ENCODE data around the gene VSTM2B.
"Not testable (repeated sequence)": the region's sequence is repeated elsewhere in the genome, so short reads cannot be mapped to it uniquely, and the experiment has no call there.

The VSTM2B gene

GRCh38 chr19:29532097-29532496 is 6.3 kb downstream of the VSTM2B start:
- no peak for DNase-seq

- no peak for DNase-seq
Observed at GRCh38 chr19:29532956-29533355, 7.2 kb downstream of the VSTM2B start.

- DNase-seq: no peak
Observed at GRCh38 chr19:29533578-29534544, 8.1 kb downstream of the VSTM2B start.

- DNase-seq: no peak
Observed at GRCh38 chr19:29535214-29535831, 9.5 kb downstream of the VSTM2B start.

GRCh38 chr19:29535984-29536508 is 10.3 kb downstream of the VSTM2B start:
- DNase-seq: no peak

DNA sequence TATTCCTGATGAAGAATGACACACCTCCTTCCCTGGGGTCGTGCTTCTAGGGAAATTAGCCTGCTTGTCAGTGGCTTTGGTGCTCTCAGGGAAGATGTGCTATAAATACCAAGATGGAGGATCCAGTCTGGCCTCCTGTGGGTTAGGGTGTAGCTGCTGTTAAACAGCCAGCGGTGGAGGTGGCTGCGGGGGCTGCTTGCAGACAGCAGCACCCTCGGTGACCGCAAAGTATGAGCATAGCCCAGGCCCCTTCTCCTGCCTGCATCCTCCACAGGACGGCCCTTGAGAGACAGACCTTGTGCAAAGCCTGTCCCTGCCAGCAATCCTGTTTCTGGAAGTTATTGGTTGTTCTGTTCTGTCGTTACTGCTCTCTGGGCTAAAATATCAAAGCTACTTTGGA is 11.4 kb downstream of the VSTM2B start:
- no peak for DNase-seq

GRCh38 chr19:29537601-29538000 is 11.8 kb downstream of the VSTM2B start:
- no peak for DNase-seq

- no peak for DNase-seq
Observed at GRCh38 chr19:29538146-29538545, 12.4 kb downstream of the VSTM2B start.

- DNase-seq: no peak
Observed at GRCh38 chr19:29538651-29539050, 12.9 kb downstream of the VSTM2B start.

DNA sequence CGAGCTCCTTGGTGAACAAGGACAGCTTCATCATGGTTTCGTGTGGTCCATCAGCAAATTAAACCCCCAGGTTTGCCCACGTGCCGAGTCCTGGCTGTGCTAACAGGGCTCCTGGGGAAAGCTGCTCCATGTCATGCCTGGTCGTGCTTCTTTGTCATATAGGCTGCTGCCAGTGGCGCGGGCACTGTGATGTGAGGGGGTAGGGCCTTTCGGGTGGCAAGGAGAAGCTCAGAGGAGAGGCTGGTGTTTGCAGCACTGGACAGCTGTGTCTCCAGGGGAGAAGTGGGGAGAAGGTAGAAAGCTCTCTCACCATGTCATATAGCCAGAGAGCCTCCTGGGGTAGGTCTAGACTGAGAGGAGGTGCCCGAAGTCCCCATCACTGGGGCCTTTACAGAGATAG is 13.3 kb downstream of the VSTM2B start:
- DNase-seq: no peak

DNA sequence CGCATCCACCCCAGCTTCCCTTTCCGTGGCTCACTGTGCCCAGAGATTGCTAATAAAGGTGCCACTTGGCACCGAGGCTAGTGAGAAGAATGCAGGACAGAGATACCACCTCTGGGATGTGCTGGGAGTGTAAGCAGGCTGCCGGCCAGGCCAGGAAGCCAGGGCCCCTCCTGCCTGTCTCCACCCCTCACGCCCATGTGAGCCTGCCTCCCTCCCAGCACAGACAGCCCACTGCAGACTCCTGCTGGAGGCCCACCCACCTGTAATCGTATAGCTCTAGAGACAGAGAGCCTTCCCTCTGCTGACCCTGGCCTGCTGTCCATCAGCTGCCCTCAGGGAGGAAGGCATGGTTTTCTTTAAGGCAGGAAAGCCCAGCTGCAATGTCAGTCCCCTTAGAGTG is 13.9 kb downstream of the VSTM2B start:
- no peak for DNase-seq

DNA sequence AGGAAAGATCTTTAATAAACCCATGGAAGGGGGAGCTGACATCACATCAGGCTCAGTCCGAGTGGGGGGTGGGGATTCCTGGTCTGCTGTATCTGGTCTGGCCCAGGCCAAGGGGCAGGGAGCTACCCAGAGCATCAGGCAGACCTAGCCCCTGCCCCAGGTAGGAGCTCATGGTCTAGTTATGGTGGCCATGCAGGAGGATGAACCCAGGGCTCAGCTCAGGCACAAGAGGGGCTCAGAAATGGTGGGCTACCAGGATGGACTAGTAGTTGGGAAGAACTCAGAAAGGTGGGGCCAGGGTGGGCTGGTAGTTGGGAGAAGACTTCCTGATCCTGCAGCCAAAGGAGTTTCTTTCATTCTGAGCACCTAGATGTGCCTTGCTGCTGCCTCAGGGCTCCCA is 14.3 kb downstream of the VSTM2B start:
- no peak for DNase-seq

DNA sequence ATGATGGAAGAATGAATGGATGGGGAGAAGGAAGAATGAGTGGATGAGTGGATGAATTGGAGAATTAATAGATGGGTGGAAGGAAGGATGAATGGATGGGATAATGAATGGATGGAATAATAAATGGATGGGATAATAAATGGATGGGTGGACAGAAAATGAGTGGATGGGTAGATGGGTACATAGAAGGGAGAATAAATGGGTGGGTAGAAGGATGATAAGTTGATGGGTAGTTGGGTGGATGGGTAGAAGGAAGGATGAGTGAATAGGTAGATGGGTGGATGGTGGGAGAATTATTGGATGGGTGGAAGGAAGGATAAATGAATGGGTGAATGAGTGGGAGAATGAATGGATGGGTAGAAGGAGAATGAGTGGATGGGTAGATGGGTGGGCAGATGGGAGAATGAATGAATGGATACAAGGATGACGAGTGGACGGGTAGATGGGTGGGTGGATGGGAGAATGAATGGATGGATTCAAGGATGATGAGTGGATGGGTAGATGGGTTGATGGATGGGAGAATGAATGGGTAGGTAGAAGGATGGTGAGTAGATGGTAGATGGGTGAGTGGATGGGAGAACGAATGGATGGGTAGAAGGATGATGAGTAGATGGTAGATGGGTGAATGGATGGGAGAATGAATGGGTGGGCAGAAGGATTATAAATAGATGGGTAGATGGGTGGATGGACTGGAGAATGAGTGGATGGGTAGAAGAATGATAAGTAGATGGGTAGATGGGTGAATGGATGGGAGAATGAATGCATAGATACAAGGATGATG is 15.9 kb downstream of the VSTM2B start:
- DNase-seq: no peak

DNA sequence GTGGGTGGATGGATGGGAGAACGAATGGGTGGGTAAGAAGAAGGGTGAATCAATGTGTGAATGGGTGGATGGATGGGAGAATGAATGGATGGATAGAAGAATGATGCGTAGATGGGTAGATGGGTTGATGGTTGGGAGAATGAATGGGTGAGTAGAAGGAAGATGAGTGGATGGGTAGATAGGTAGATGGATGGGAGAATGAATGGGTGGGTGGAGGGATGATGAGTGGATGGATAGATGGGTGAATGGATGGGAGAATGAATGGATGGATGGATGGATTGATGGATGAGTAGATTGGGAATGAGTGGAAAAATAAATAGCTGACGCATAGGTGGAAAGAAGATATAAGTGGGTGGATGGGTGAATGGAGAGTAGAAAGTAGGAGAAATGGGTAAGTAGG is 16.5 kb downstream of the VSTM2B start:
- DNase-seq: no peak

GRCh38 chr19:29542776-29543175 is 17.0 kb downstream of the VSTM2B start:
- no peak for DNase-seq

DNA sequence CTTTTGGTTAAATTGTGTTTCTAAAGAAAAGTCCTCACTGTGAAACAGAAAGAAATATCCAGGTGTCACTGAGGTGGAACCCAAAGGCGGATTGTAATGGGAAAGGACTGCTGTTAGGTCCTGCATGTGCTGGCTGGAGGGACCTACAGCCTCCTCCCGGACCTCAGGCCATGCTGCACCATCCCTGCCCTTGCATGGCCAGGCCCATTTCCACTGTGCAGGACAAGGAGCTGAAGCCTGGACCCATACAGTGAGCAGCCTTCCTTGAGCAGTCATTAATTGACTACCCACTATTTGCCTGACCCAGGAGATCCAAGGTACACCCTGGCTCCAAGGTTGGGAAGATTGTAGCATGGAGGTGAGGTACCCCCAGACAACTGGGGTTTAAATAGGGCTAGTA is 17.6 kb downstream of the VSTM2B start:
- DNase-seq: no peak

- DNase-seq: no peak
Observed at GRCh38 chr19:29544656-29545360, 19.0 kb downstream of the VSTM2B start.

DNA sequence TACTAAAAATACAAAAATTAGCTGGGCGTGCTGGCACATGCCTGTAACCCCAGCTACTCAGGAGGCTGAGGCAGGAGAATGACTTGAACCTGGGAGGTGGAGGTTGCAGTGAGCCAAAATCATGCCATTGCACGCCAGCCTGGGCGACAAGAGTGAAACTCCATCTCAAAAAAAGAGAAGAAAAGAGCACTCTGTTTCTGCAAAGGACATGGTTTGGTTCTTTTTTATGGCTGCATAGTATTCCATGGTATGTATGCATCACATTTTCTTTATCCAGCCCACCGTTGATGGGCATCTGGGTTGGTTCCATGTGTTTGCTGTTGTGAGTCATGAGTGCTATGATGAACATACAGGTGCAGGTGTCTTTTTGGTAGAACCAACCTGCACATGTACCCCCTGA is 19.7 kb downstream of the VSTM2B start:
- not testable (repeated sequence) for DNase-seq

GRCh38 chr19:29545866-29546582 is 20.2 kb downstream of the VSTM2B start:
- DNase-seq: no peak

- no peak for DNase-seq
Observed at GRCh38 chr19:29546583-29547190, 20.9 kb downstream of the VSTM2B start.

- DNase-seq: no peak
Observed at GRCh38 chr19:29547361-29547960, 21.7 kb downstream of the VSTM2B start.

Data from activated CD8-positive, alpha-beta memory T cell treated with anti-CD3 and anti-CD28 coated beads for 24 hours (primary cell).